ENCODE data around the gene SYT3.

GRCh38 chr19:50662651-50663481 is 23.2 kb upstream of the SYT3 start:
- TF ChIP-seq CTCF (IDR thresholded peaks at IDR 0.05): no peak
- no peak for TF ChIP-seq POLR2AphosphoS5 (IDR thresholded peaks at IDR 0.05)

Measured in upper lobe of left lung (tissue), 4 donors.